ENCODE measurements around the gene KIF2C. TPM values are rescaled to one million over a fixed set of nuclear protein-coding genes. Genes with fewer than 3 reads are reported as not detected.

The KIF2C gene
- total RNA-seq, 1 experiment from 2014 or later = 98.7 TPM

GRCh38 chr1:44707959-44708831 lies 31.4 kb upstream of the KIF2C start:
- no peak for TF ChIP-seq EZH2 (IDR thresholded peaks at IDR 0.05; ENCODE audit: low read length, unreplicated experiment)
- no peak for TF ChIP-seq EZH2phosphoT487 (IDR thresholded peaks at IDR 0.05; ENCODE audit: borderline replicate concordance, low read length)
- peak; percentile 51; the same call in 1 of the 2 replicates for TF ChIP-seq CTCF (conservative IDR thresholded peaks at IDR 0.05; ENCODE audit: low read depth, low read length)
- Histone ChIP-seq H3K36me3 (ENCODE audit: low read depth, low read length) (no peaks in the 10 kb centered on the region), H3K27me3 (ENCODE audit: low read length) (no peaks in the 10 kb centered on the region), H3K4me1 (ENCODE audit: insufficient read depth, low read length) (peaks cover 35% of the 10 kb centered on the region), H3K9me2 (replicated peaks; ENCODE audit: low read length) (no peaks in the 10 kb centered on the region), H2AFZ (ENCODE audit: low read length) (no peak overlapping the region), H3K27ac (ENCODE audit: low read length) (peak overlapping the region; percentile 88), H3K4me3 (ENCODE audit: low read length) (no peak overlapping the region), H3K4me2 (ENCODE audit: low read length) (peak overlapping the region; percentile 12; the same call in 1 of the 2 replicates), H3K9me3 (ENCODE audit: low read length) (no peaks in the 10 kb centered on the region), H3F3A (ENCODE audit: low read length, unreplicated experiment) (peaks cover 4% of the 10 kb centered on the region), H4K20me1 (ENCODE audit: low read length) (no peaks in the 10 kb centered on the region), H3K79me2 (ENCODE audit: low read length) (no peaks in the 10 kb centered on the region), H3K9ac (ENCODE audit: low read length) (no peak overlapping the region)
- ATAC-seq = no peak
- ChIA-PET CTCF (no interaction called here), POLR2A (ENCODE audit: unreplicated experiment) (no interaction called here)
- no TSS peak for BruUV-seq (replicated peaks)
- intact Hi-C loops (cut with micrococcal nuclease) = loop anchor here (5.0 kb wide), 1 partner anchor 36 kb away; the partner anchor contains the start of genes ARMH1 and TMEM53
- peak; percentile 57 for DNase-seq

GRCh38 chr1:44713321-44713781 lies 26.3 kb upstream of the KIF2C start:
- no peak for TF ChIP-seq EZH2phosphoT487 (IDR thresholded peaks at IDR 0.05; ENCODE audit: borderline replicate concordance, low read length)
- no peak for TF ChIP-seq CTCF (conservative IDR thresholded peaks at IDR 0.05; ENCODE audit: low read depth, low read length)
- TF ChIP-seq EZH2 (IDR thresholded peaks at IDR 0.05; ENCODE audit: low read length, unreplicated experiment) = no peak
- peak; percentile 92 for ATAC-seq
- intact Hi-C loops (cut with micrococcal nuclease) = no loop called here

GRCh38 chr1:44714532-44714931 lies 25.1 kb upstream of the KIF2C start:
- H3K9me2 ChIP-seq (replicated peaks; ENCODE audit: low read length) = no peaks in the 10 kb centered on the region
- H4K20me1 ChIP-seq (ENCODE audit: low read length) = no peaks in the 10 kb centered on the region
- H3K27ac ChIP-seq (ENCODE audit: low read length) = no peak overlapping the region
- peaks cover 11% of the 10 kb centered on the region for H3K4me1 ChIP-seq (ENCODE audit: insufficient read depth, low read length)
- H3K4me2 ChIP-seq (ENCODE audit: low read length) = no peak overlapping the region
- TF ChIP-seq EZH2phosphoT487 (IDR thresholded peaks at IDR 0.05; ENCODE audit: borderline replicate concordance, low read length) (no peak), EZH2 (IDR thresholded peaks at IDR 0.05; ENCODE audit: low read length, unreplicated experiment) (no peak), CTCF (conservative IDR thresholded peaks at IDR 0.05; ENCODE audit: low read depth, low read length) (no peak)
- peak overlapping the region; percentile 47 for H2AFZ ChIP-seq (ENCODE audit: low read length)
- CTCF ChIA-PET = no interaction called here
- no peak for DNase-seq
- H3K36me3 ChIP-seq (ENCODE audit: low read depth, low read length) = no peaks in the 10 kb centered on the region
- H3K9me3 ChIP-seq (ENCODE audit: low read length) = no peaks in the 10 kb centered on the region
- POLR2A ChIA-PET (ENCODE audit: unreplicated experiment) = no interaction called here
- no peak for ATAC-seq
- no peak overlapping the region for H3K9ac ChIP-seq (ENCODE audit: low read length)
- no TSS peak for BruUV-seq (replicated peaks)
- no peaks in the 10 kb centered on the region for H3K79me2 ChIP-seq (ENCODE audit: low read length)
- H3K4me3 ChIP-seq (ENCODE audit: low read length) = no peak overlapping the region
- H3K27me3 ChIP-seq (ENCODE audit: low read length) = no peaks in the 10 kb centered on the region
- H3F3A ChIP-seq (ENCODE audit: low read length, unreplicated experiment) = no peaks in the 10 kb centered on the region
- intact Hi-C loops (cut with micrococcal nuclease) = no loop called here

More at GRCh38 chr1:44713321-44713781, 26.3 kb upstream of the KIF2C start:
- H3K4me2 ChIP-seq (ENCODE audit: low read length) = peak overlapping the region; percentile 16
- ChIA-PET CTCF (no interaction called here), POLR2A (ENCODE audit: unreplicated experiment) (no interaction called here)
- no peaks in the 10 kb centered on the region for H3K9me2 ChIP-seq (replicated peaks; ENCODE audit: low read length)
- H3F3A ChIP-seq (ENCODE audit: low read length, unreplicated experiment) = no peaks in the 10 kb centered on the region
- H3K79me2 ChIP-seq (ENCODE audit: low read length) = no peaks in the 10 kb centered on the region
- no peaks in the 10 kb centered on the region for H3K36me3 ChIP-seq (ENCODE audit: low read depth, low read length)
- BruUV-seq (replicated peaks) = no TSS peak
- H3K9me3 ChIP-seq (ENCODE audit: low read length) = no peaks in the 10 kb centered on the region
- peak; percentile 71 for DNase-seq
- H3K4me1 ChIP-seq (ENCODE audit: insufficient read depth, low read length) = peaks cover 18% of the 10 kb centered on the region
- H4K20me1 ChIP-seq (ENCODE audit: low read length) = no peaks in the 10 kb centered on the region
- no peak overlapping the region for H3K9ac ChIP-seq (ENCODE audit: low read length)
- no peak overlapping the region for H3K27ac ChIP-seq (ENCODE audit: low read length)
- H3K27me3 ChIP-seq (ENCODE audit: low read length) = no peaks in the 10 kb centered on the region
- H2AFZ ChIP-seq (ENCODE audit: low read length) = no peak overlapping the region
- H3K4me3 ChIP-seq (ENCODE audit: low read length) = no peak overlapping the region
